IMR-90 (cell line): ENCODE measurements around the gene BMP7. TPM values are rescaled to one million over a fixed set of nuclear protein-coding genes. Genes with fewer than 3 reads are reported as not detected.
"Not testable (repeated sequence)": the region's sequence is repeated elsewhere in the genome, so short reads cannot be mapped to it uniquely, and the experiment has no call there.

ENCODE experiments used
- ATAC-seq: fragments of 200-7000 bp; cut with Tn5 transposase; 2 replicates; pipeline ENCODE4 v1.9.1; 2020; ENCODE audit warnings: low read depth, mild to moderate bottlenecking, moderate library complexity
- BruUV-seq: library from RNA; stranded (reverse); fragments of 400-500 nt; replicated peaks from 2 replicates; lab custom pipeline; 2021; lab: Mats Ljungman, UMichigan
- CTCF ChIA-PET: fragments of 300-600 bp; formaldehyde crosslinking; extraction: SDS; loops from one replicate; lab custom pipeline; 2021; ENCODE audit warnings: antibody characterized with exemption; lab: Yijun Ruan, JAX
- POLR2A ChIA-PET: fragments of 300-600 bp; sonication (Branson Sonifier 250); formaldehyde crosslinking; loops from one replicate; lab custom pipeline; 2022; ENCODE audit warnings: antibody characterized with exemption; ENCODE audit not compliant: unreplicated experiment; lab: Charles Lee
- DNase-seq: peaks from one replicate; pipeline ENCODE4 v3.0.0; 2013
- H2AFZ ChIP-seq: replicated peaks from 2 replicates; pipeline ENCODE3; 2013; ENCODE audit warnings: low read length, mild to moderate bottlenecking; ENCODE audit not compliant: poor library complexity
- H2AK5ac ChIP-seq: 2 replicates; pipeline ENCODE4 v1.6.1; 2013; ENCODE audit warnings: low read depth, low read length, inconsistent platforms
- H2AK9ac ChIP-seq: replicated peaks from 2 replicates; pipeline ENCODE3; 2013; ENCODE audit warnings: mild to moderate bottlenecking, low read depth, low read length, moderate library complexity; ENCODE audit not compliant: poor library complexity
- H2BK120ac ChIP-seq: 2 replicates; pipeline ENCODE4 v1.6.1; 2013; ENCODE audit warnings: low read depth, low read length, inconsistent platforms
- H2BK15ac ChIP-seq: 3 replicates; pipeline ENCODE4 v1.6.1; 2013; ENCODE audit warnings: low read depth, low read length, inconsistent platforms
- H2BK20ac ChIP-seq: 2 replicates; pipeline ENCODE4 v1.6.1; 2013; ENCODE audit warnings: low read depth, mild to moderate bottlenecking, inconsistent platforms, low read length, moderate library complexity
- H2BK5ac ChIP-seq: 2 replicates; pipeline ENCODE4 v1.6.1; 2013; ENCODE audit warnings: mild to moderate bottlenecking, low read depth, low read length, inconsistent platforms; ENCODE audit not compliant: poor library complexity, severe bottlenecking
- H3K14ac ChIP-seq: replicated peaks from 2 replicates; pipeline ENCODE4 v1.6.1; 2013; ENCODE audit warnings: low read depth, low read length, inconsistent platforms
- H3K18ac ChIP-seq: 2 replicates; pipeline ENCODE4 v1.6.1; 2013; ENCODE audit warnings: low read depth, low read length, control low read depth
- H3K23ac ChIP-seq: 2 replicates; pipeline ENCODE4 v1.6.1; 2013; ENCODE audit warnings: low read depth, low read length, inconsistent platforms
- H3K27ac ChIP-seq: 2 replicates; pipeline ENCODE4 v1.5.1; 2013; ENCODE audit warnings: mild to moderate bottlenecking, control low read depth, low read length; ENCODE audit not compliant: insufficient read depth
- H3K27me3 ChIP-seq: 2 replicates; pipeline ENCODE4 v1.6.1; 2013; ENCODE audit warnings: low read length; ENCODE audit not compliant: control insufficient read depth, insufficient read depth
- H3K36me3 ChIP-seq: 2 replicates; pipeline ENCODE4 v1.6.1; 2013; ENCODE audit warnings: low read length, mixed read lengths; ENCODE audit not compliant: control insufficient read depth, insufficient read depth
- H3K4ac ChIP-seq: 2 replicates; pipeline ENCODE4 v1.6.1; 2013; ENCODE audit warnings: low read depth, low read length, inconsistent platforms
- H3K4me1 ChIP-seq: 2 replicates; pipeline ENCODE4 v1.6.1; 2013; ENCODE audit warnings: low read length, mixed read lengths; ENCODE audit not compliant: control insufficient read depth, insufficient read depth
- H3K4me2 ChIP-seq: 2 replicates; pipeline ENCODE4 v1.6.1; 2013; ENCODE audit warnings: low read depth, mild to moderate bottlenecking, control low read depth, low read length, moderate library complexity
- H3K4me3 ChIP-seq: 2 replicates; pipeline ENCODE4 v1.5.1; 2013; ENCODE audit warnings: low read depth, mild to moderate bottlenecking, control low read depth, low read length, moderate library complexity; ENCODE audit not compliant: insufficient read depth
- H3K56ac ChIP-seq: 2 replicates; pipeline ENCODE4 v1.6.1; 2013; ENCODE audit warnings: low read length, inconsistent platforms; ENCODE audit not compliant: insufficient read depth; ENCODE audit errors: extremely low read depth
- H3K79me1 ChIP-seq, 2 experiments: 2 replicates each; pipeline ENCODE4 v1.6.1; 2013; ENCODE audit warnings: low read length in 2 of 2, inconsistent platforms in 1 of 2, low read depth in 1 of 2
- H3K9ac ChIP-seq: 2 replicates; pipeline ENCODE4 v1.6.1; 2013; ENCODE audit warnings: low read depth, low read length, control low read depth
- H3K9me1 ChIP-seq: 2 replicates; pipeline ENCODE4 v1.6.1; 2013; ENCODE audit warnings: low read length, inconsistent platforms; ENCODE audit not compliant: insufficient read depth
- H3K9me3 ChIP-seq: 2 replicates; pipeline ENCODE4 v1.6.1; 2013; ENCODE audit warnings: low read length; ENCODE audit not compliant: control insufficient read depth, insufficient read depth
- H4K20me1 ChIP-seq: 2 replicates; pipeline ENCODE4 v1.6.1; 2013; ENCODE audit warnings: low read length, inconsistent platforms; ENCODE audit not compliant: insufficient read depth
- H4K5ac ChIP-seq: 2 replicates; pipeline ENCODE4 v1.6.1; 2013; ENCODE audit warnings: mild to moderate bottlenecking, low read depth, low read length, control low read depth
- H4K8ac ChIP-seq, 2 experiments: 2 replicates each; pipeline ENCODE4 v1.6.1; 2013; ENCODE audit warnings: low read depth in 2 of 2, low read length in 2 of 2, control low read depth in 1 of 2, inconsistent platforms in 1 of 2
- H4K91ac ChIP-seq: 2 replicates; pipeline ENCODE4 v1.6.1; 2013; ENCODE audit warnings: low read depth, low read length, inconsistent platforms; ENCODE audit not compliant: insufficient read depth
- WGBS, 2 experiments: methylation state at CpG; one replicate each; pipeline versions ENCODE4 v1.1.5 to v1.1.7; 2013; ENCODE audit warnings: missing lambda C conversion rate in 2 of 2; ENCODE audit not compliant: insufficient read length in 1 of 2; ENCODE audit errors: extremely low coverage in 2 of 2; 5-methylcytosine and 5-hydroxymethylcytosine counted together
- dilution Hi-C: fragments of 300-500 bp; cut with HindIII; formaldehyde crosslinking; loops from one replicate; pipeline ENCODE4 v1.14.3; 2018; ENCODE audit warnings: low sequenced_read_pairs; ENCODE audit not compliant: unreplicated experiment
- in situ Hi-C: fragments of 300-500 bp; cut with MboI; formaldehyde crosslinking; loops from 3 replicates; pipeline ENCODE4 v1.14.3; 2019; ENCODE audit warnings: low sequenced_read_pairs, inconsistent platforms, mixed read lengths
- intact Hi-C: fragments of 100-400 bp; cut with micrococcal nuclease; formaldehyde crosslinking; loops from 2 replicates; pipeline ENCODE4 v1.10.0; 2022
- polyA plus RNA-seq, 3 experiments: library from polyadenylated mRNA; depleted of rRNA; stranded (reverse); fragments of >200 nt; gene quantifications; 2 replicates each; pipeline ENCODE4 v1.2.3, GENCODE V29; 2012; ENCODE audit warnings: low replicate concordance in 1 of 3
- total RNA-seq: library from RNA; depleted of rRNA; stranded (reverse); fragments of >200 nt; gene quantifications from 2 replicates; pipeline ENCODE4 v1.2.3, GENCODE V29; 2012

The BMP7 gene
- total and polyA plus RNA-seq, 2 of the 4 experiments (the other 2 are of a cell fraction) = not detected

DNA sequence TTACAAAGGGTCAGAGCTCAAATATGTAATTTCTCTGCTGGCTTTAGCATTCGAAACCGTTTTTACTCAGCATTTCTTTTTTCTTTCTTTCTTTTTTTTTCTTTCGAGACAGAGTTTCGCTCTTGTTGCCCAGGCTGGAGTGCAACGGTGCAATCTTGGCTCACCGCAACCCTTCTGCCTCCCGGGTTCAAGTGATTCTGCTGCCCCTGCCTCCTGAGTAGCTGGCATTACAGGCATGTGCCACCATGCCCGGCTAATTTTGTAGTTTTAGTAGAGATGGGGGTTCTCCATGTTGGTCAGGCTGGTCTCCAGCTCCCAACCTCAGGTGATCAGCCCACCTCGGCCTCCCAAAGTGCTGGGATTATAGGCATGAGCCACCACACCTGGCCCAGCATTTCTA lies 108.7 kb downstream of the BMP7 start:
- H3K9me3 ChIP-seq = peaks cover 23% of the 10 kb centered on the region
- in situ Hi-C loops, H2AFZ ChIP-seq, H3K4me2 ChIP-seq, H3K27me3 ChIP-seq, ATAC-seq, H2BK5ac ChIP-seq, H2BK15ac ChIP-seq, intact Hi-C loops, DNase-seq, H3K4me1 ChIP-seq, H3K56ac ChIP-seq, H2BK120ac ChIP-seq, H2AK9ac ChIP-seq, POLR2A ChIA-PET, H3K27ac ChIP-seq, H3K18ac ChIP-seq, H4K5ac ChIP-seq, H3K9ac ChIP-seq, H3K14ac ChIP-seq, dilution Hi-C loops, H3K4ac ChIP-seq, H2AK5ac ChIP-seq, H3K4me3 ChIP-seq, H3K23ac ChIP-seq, H4K8ac ChIP-seq, H3K79me1 ChIP-seq, BruUV-seq, H3K9me1 ChIP-seq, CTCF ChIA-PET, H4K91ac ChIP-seq, H4K20me1 ChIP-seq, H2BK20ac ChIP-seq, H3K36me3 ChIP-seq: not testable (repeated sequence)
- WGBS, 2 experiments = no CpG with 5 or more reads among the region's 9 CpGs
